GM19193 (cell line): ENCODE data around the gene KIDINS220.

ENCODE experiments used
- POLR2A ChIP-seq: IDR thresholded peaks from 4 replicates; pipeline ENCODE4 v1.6.1; 2011; ENCODE audit not compliant: insufficient read depth, insufficient read length; ENCODE audit errors: extremely low read depth

The KIDINS220 gene

DNA sequence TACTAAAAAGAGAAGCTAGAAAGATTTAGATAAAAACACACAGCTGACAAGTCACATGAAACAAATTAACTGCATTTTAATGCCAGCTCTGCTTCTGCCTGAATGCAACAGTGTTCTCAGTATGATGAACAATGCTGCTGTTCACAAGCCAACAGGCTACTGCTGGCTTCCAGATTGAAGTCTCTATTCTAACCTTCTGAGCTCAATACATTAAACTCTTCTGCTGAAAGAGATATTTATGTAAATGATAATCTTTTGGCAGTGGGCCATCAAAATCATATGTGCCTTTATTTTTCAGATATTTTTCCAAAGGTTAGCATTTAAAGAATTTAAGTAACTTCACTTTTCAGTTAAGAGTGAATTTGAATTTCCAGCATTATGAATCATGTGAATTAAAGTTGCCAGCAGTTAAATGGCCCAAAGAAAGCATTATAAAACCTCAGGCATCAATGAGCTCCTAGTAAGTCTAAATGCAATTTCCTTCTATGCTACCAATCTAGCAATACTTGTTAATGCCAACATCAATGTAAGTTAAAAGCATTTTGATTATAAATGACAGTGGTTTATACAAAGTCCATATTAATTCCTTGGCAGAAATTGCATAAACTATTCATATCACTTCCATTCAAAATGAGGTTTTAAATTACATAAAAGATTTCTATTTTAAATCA is 83.2 kb downstream of the KIDINS220 start:
- no peak for TF ChIP-seq POLR2A

DNA sequence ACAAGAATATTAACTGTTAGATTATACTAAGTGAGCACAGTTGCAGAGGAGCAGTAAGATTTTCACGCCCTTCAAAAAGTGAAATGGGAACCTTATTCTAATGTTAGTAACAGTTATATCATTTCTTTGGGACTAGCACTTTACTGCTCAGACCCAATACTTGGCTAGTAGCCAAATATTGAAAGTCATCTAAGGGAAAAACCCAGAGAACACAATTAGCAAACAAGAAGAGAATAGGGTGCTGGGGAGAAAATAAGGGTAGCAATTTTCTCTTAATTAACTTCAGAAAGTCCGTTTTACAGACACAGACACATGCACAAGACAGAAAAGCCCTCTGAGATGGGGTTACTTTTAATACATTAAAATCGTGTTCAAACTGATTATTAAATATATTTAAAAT is 83.8 kb downstream of the KIDINS220 start:
- no peak for TF ChIP-seq POLR2A

GRCh38 chr2:8752385-8752784 is 85.0 kb downstream of the KIDINS220 start:
- TF ChIP-seq POLR2A = no peak

DNA sequence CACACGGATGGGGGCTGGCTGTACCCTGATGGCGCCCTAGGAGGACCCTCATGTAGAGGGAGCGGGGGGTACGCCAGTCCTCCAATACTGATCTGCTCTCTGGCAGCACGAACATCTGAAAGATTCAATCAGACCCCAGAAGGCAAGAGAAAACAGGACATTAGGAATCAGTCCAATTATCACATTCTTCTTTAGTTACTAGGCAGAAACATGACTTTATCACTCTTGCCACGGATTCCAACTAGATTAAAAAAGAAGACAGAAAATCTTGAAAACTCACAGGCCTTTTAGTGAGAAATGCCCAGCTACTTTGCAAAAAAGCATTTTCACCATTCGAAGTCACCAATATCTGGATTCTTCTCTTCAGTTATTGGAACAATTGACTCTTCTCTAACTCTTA is 87.2 kb downstream of the KIDINS220 start:
- no peak for TF ChIP-seq POLR2A

- TF ChIP-seq POLR2A = no peak
These were observed 94.2 kb downstream of the KIDINS220 start for GRCh38 chr2:8743261-8743660.

DNA sequence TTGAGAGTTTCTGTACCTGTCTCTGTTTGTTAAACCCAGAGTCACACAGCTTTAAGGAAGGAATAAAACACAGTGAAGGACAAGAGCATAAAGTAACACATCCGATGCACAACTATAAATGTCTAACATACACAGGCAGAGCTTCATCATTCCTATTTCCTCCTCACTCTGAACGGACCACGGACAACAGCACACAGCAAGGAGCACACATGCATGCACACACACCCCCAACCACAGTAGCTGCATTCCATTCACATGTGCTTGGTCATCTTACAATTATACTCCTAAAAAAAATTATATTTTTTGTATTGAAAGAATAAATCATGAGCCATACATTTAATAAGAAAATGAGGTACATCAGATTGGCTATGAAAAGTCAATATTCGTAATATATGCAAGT is 97.3 kb downstream of the KIDINS220 start:
- TF ChIP-seq POLR2A = no peak

DNA sequence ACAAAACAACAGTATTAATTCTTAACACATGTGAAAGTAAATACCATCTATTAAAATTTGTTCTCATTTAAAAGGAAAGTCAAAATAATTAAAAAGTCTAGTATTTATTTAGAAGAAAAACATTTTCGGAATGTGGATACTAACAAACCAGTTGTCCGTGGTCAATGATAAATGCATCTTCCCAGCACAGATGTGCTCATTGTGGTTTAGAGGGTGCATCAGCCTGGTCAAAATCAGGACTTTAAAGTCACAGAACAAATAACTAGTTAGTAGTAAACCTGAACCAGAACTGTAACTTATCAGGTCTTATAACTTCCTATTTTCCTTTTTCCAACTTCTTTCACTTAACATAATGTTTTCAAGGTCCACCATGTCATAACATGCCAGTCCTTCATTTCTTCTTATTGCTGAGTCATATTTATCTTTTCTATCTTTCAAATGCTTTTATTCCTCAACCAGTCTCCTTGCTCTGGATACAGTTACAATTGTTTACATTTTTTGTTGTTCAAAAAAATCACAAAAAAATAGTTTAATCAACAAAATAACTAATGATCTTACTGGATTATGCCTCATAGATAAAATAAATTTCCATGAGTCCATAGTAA is 99.7 kb downstream of the KIDINS220 start:
- no peak for TF ChIP-seq POLR2A

DNA sequence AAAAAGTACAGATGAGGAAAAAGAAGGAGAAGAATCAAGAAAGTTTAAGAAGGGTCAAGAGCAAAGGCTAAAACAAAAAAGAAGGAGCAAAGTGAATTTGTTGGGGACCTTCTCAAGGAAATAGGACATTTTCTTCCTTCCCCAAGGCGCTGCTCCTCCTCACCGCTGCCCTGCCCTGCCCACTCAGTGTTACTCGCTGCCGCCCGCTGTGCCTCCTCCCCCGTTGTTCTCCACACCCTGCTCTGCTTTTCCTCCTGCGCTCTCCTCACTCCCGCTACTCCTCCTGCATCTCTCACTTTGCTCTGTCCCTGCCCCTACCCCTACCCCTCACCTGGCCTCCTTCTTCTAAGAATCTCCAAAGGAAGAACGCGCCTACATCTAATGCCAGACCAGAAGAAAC is 104.8 kb downstream of the KIDINS220 start:
- no peak for TF ChIP-seq POLR2A

DNA sequence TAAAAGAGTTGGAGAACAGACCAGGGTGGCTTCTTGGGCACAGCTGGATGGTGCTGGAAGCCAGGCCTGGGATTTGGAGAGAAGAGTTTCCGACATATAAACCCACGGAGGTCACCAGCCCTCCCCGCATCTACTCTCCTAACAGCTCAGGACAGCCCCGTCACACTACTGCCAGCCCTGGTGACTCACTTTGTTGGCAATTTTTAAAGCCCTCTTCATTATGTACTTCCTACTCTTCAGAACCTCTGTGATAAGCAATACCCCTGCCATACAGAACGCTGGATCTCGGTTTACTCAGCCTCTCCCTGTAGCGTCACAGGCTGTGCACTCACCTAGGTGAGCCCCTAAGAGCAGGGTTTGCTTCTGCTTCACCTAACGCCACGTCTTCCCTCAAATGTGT is 107.5 kb downstream of the KIDINS220 start:
- TF ChIP-seq POLR2A = no peak

GRCh38 chr2:8728305-8729015 is 109.0 kb downstream of the KIDINS220 start:
- no peak for TF ChIP-seq POLR2A

- TF ChIP-seq POLR2A = no peak
These were observed 111.6 kb downstream of the KIDINS220 start for GRCh38 chr2:8725838-8726237.

DNA sequence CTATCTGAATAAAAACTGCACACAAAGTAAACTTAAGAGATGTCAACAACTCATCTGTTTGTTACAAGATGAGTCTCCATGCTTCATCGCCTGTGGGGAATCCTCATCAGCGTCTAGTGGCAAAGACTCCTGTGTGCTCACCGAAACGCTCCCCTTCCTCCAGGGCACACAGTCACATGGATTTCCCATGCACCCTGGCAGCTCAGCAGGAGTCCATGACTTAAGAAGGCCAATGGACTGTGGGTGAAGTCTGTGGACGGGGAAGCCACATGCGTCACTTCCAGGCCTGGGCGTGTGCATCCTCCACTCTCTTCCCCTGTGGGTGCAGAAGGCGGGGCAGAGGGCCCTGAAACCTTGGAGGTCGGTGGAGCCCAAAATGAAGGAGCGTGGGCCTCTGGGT is 114.4 kb downstream of the KIDINS220 start:
- TF ChIP-seq POLR2A = no peak

GRCh38 chr2:8721410-8721809 is 116.0 kb downstream of the KIDINS220 start:
- no peak for TF ChIP-seq POLR2A

DNA sequence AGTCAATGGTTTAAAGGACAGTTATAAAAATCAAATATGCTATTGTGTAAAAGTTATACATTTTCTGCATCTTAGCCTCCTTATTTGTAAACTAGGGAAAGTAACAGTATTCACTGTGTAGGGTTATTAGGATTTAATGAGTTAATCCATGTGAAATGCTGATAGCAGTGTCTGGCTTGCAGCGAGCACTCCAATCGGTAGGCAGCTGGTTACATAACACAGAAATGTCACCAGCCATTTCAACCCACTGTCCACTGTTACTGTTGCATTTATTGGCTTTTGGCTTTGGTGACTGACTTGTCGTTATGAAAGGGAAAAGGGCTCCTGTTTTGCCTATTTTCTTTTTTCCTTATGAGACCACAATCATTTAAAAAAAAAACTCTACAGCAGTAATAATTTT is 116.7 kb downstream of the KIDINS220 start:
- no peak for TF ChIP-seq POLR2A

GRCh38 chr2:8719528-8719927 is 117.9 kb downstream of the KIDINS220 start:
- TF ChIP-seq POLR2A = no peak

- TF ChIP-seq POLR2A = no peak
These were observed 122.4 kb downstream of the KIDINS220 start for GRCh38 chr2:8714971-8715370.

DNA sequence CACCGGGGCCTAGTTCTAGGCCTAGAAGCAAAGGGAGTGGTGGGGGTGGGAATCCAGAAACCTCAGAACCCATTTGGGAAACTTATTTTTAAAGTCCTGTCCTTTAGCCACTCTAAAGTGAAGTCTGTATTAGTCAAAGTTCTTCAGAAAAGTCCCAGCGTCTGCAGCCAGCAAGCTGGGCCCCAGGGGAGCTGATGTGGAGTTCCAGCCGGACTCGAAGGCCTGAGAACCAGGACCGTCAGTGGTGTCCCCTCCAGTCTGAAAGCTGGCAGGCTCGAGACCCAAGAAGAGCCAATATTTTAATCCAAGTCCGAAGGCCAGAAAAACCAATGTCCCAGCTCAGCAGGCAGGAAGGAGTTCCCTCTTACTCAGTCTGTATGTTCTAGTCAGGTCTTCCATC is 123.1 kb downstream of the KIDINS220 start:
- TF ChIP-seq POLR2A = no peak

GRCh38 chr2:8710951-8711350 is 126.5 kb downstream of the KIDINS220 start:
- no peak for TF ChIP-seq POLR2A
